GF-D8 (cell line): ENCODE data around the gene TM9SF1.
A peak's percentile ranks its signal among the peaks of the same experiment; 100 is the strongest.
"Not testable (repeated sequence)": the region's sequence is repeated elsewhere in the genome, so short reads cannot be mapped to it uniquely, and the experiment has no call there.

ENCODE experiments used
- DNase-seq: peaks from one replicate; lab custom pipeline; 2025; lab: John Stamatoyannopoulos, UW

The TM9SF1 gene

GRCh38 chr14:24226473-24226872 lies 31.2 kb upstream of the TM9SF1 start:
- DNase-seq, result no peak

GRCh38 chr14:24224618-24225071 lies 29.4 kb upstream of the TM9SF1 start:
- DNase-seq, result no peak

GRCh38 chr14:24222987-24223386 lies 27.7 kb upstream of the TM9SF1 start:
- DNase-seq, result not testable (repeated sequence)

GRCh38 chr14:24219521-24219920 lies 24.3 kb upstream of the TM9SF1 start:
- no peak for DNase-seq

- no peak for DNase-seq
Observed at GRCh38 chr14:24219080-24219479, 23.8 kb upstream of the TM9SF1 start.

- DNase-seq, result not testable (repeated sequence)
Observed at GRCh38 chr14:24216876-24217275, 21.6 kb upstream of the TM9SF1 start.

GRCh38 chr14:24216345-24216699 lies 21.1 kb upstream of the TM9SF1 start:
- DNase-seq, result no peak

GRCh38 chr14:24215495-24216344 lies 20.5 kb upstream of the TM9SF1 start, which contains the start of gene MDP1:
Gene MDP1 (minus strand): TSS chr14:24216066. CDS start chr14:24215955, 111 bp downstream.
- peak; percentile 82 for DNase-seq

GRCh38 chr14:24213866-24214662 lies 18.8 kb upstream of the TM9SF1 start:
- no peak for DNase-seq

- peak; percentile 94 for DNase-seq
Observed at GRCh38 chr14:24212924-24213865, 18.0 kb upstream of the TM9SF1 start, which contains the start of gene CHMP4A. Gene CHMP4A (minus strand): TSS chr14:24213488. CDS start chr14:24213439, 49 bp downstream.

- no peak for DNase-seq
Observed at GRCh38 chr14:24211311-24211710, 16.1 kb upstream of the TM9SF1 start.

GRCh38 chr14:24207625-24208024 lies 12.4 kb upstream of the TM9SF1 start:
- no peak for DNase-seq

GRCh38 chr14:24207104-24207551 lies 11.9 kb upstream of the TM9SF1 start:
- no peak for DNase-seq

- no peak for DNase-seq
Observed at GRCh38 chr14:24206260-24207103, 11.2 kb upstream of the TM9SF1 start.

- no peak for DNase-seq
Observed at GRCh38 chr14:24204163-24205146, 9.2 kb upstream of the TM9SF1 start.

- DNase-seq, result not testable (repeated sequence)
Observed at GRCh38 chr14:24203249-24203886, 8.1 kb upstream of the TM9SF1 start.

- DNase-seq, result not testable (repeated sequence)
Observed at GRCh38 chr14:24202538-24202937, 7.3 kb upstream of the TM9SF1 start.

GRCh38 chr14:24198814-24199524 lies 3.7 kb upstream of the TM9SF1 start:
- DNase-seq, result no peak
